Left hindlimb (tissue), 1 donor: ENCODE results near the gene RAB3C.

Experiments used
- DNase-seq: peaks from one replicate; pipeline ENCODE4 v3.0.0-alpha.2; 2018

RAB3C gene

GRCh38 chr5:58842852-58843251 lies 260.0 kb downstream of the RAB3C start:
- no peak for DNase-seq

GRCh38 chr5:58844395-58844794 lies 261.5 kb downstream of the RAB3C start:
- DNase-seq: no peak

GRCh38 chr5:58847041-58847440 lies 264.2 kb downstream of the RAB3C start:
- DNase-seq: no peak

- DNase-seq: no peak
These were observed 266.3 kb downstream of the RAB3C start for GRCh38 chr5:58849223-58849622.

GRCh38 chr5:58849921-58850667 lies 267.2 kb downstream of the RAB3C start:
- peak; percentile 47 for DNase-seq

GRCh38 chr5:58851153-58851552 lies 268.3 kb downstream of the RAB3C start:
- DNase-seq: no peak

- no peak for DNase-seq
These were observed 268.7 kb downstream of the RAB3C start for GRCh38 chr5:58851571-58851970.

- no peak for DNase-seq
These were observed 269.7 kb downstream of the RAB3C start for GRCh38 chr5:58852566-58852965.

GRCh38 chr5:58854441-58854840 lies 271.6 kb downstream of the RAB3C start:
- no peak for DNase-seq

GRCh38 chr5:58855851-58856739 lies 273.2 kb downstream of the RAB3C start:
- no peak for DNase-seq

GRCh38 chr5:58857609-58858008 lies 274.7 kb downstream of the RAB3C start:
- DNase-seq: no peak

GRCh38 chr5:58860680-58861079 lies 277.8 kb downstream of the RAB3C start:
- no peak for DNase-seq

- DNase-seq: no peak
These were observed 286.1 kb downstream of the RAB3C start for GRCh38 chr5:58868931-58869330.

GRCh38 chr5:58871648-58872242 lies 288.9 kb downstream of the RAB3C start:
- no peak for DNase-seq

GRCh38 chr5:58872670-58873273 lies 289.9 kb downstream of the RAB3C start:
- DNase-seq: no peak

GRCh38 chr5:58875599-58875998 lies 292.7 kb downstream of the RAB3C start:
- DNase-seq: no peak

GRCh38 chr5:58885260-58885659 lies 302.4 kb downstream of the RAB3C start:
- no peak for DNase-seq

GRCh38 chr5:58886315-58887207 lies 303.7 kb downstream of the RAB3C start:
- peak; percentile 52 for DNase-seq

- DNase-seq: no peak
These were observed 304.4 kb downstream of the RAB3C start for GRCh38 chr5:58887311-58887710.

- no peak for DNase-seq
These were observed 305.0 kb downstream of the RAB3C start for GRCh38 chr5:58887721-58888409.

- DNase-seq: no peak
These were observed 307.4 kb downstream of the RAB3C start for GRCh38 chr5:58890265-58890664.

- no peak for DNase-seq
These were observed 307.8 kb downstream of the RAB3C start for GRCh38 chr5:58890701-58891085.
